K562 (cell line): ENCODE data around the gene DAO. TPM values are rescaled to one million over a fixed set of nuclear protein-coding genes. Genes with fewer than 3 reads are reported as not detected.

ENCODE experiments used
- ATAC-seq: fragments of 200-7000 bp; cut with Tn5 transposase; 3 replicates; pipeline ENCODE4 v1.9.1; 2020; ENCODE audit warnings: moderate library complexity
- BruUV-seq: library from RNA; stranded (reverse); fragments of 400-500 nt; replicated peaks from 2 replicates; lab custom pipeline; 2021; lab: Mats Ljungman, UMichigan
- CTCF ChIA-PET: fragments of 300-600 bp; formaldehyde crosslinking; extraction: SDS; loops from one replicate; lab custom pipeline; 2021; ENCODE audit warnings: low intra/inter-chr PET ratio; lab: Yijun Ruan, JAX
- POLR2A ChIA-PET: fragments of 300-600, 350-650 bp; sonication (Branson Sonifier 250); formaldehyde crosslinking; extraction: SDS; loops from one replicate; lab custom pipeline; 2021; ENCODE audit warnings: antibody characterized with exemption, inconsistent platforms; lab: Yijun Ruan, JAX
- DNase-seq, 4 experiments: peaks; one replicate each; pipeline versions ENCODE4 v3.0.0 to v3.0.0-alpha.2; 2011 to 2018; ENCODE audit warnings: low spot score in 3 of 4, mixed read lengths in 3 of 4; ENCODE audit errors: extremely low read depth in 1 of 4
- FAIRE-seq: peaks from 2 replicates; lab custom pipeline; 2011; peaks lifted over from hg19 to GRCh38; lab: Jason Lieb, UNC
- H2AFZ ChIP-seq: 2 replicates; pipeline ENCODE4 v1.6.0; 2011; ENCODE audit warnings: low read depth, low read length, control low read depth, inconsistent platforms
- H3K27ac ChIP-seq: fragments of 200-600 bp; 3 replicates; pipeline ENCODE4 v1.8.0; 2011; ENCODE audit warnings: low read depth, mild to moderate bottlenecking, control low read depth, inconsistent platforms, low read length, moderate library complexity, mixed read lengths; ENCODE audit errors: extremely low read depth
- H3K27me3 ChIP-seq, 2 experiments: fragments of 300-600 bp in 1 of 2; 2 replicates in 1 of 2; 3 replicates in 1 of 2; pipeline versions ENCODE4 v1.6.0 to v1.8.0; 2011; ENCODE audit warnings: inconsistent platforms in 2 of 2, low read length in 2 of 2, mild to moderate bottlenecking in 1 of 2, mixed read lengths in 1 of 2, moderate library complexity in 1 of 2; ENCODE audit not compliant: control insufficient read depth in 2 of 2, insufficient read depth in 2 of 2
- H3K36me3 ChIP-seq: fragments of 300-600 bp; 3 replicates; pipeline ENCODE4 v1.8.0; 2011; ENCODE audit warnings: mild to moderate bottlenecking, low read length, inconsistent platforms; ENCODE audit not compliant: control insufficient read depth, insufficient read depth
- H3K4me1 ChIP-seq, 2 experiments: fragments of 200-600 bp in 1 of 2; replicated peaks in 1 of 2; 2 replicates in 1 of 2; 3 replicates in 1 of 2; pipeline versions ENCODE4 v1.5.1 to v1.8.0; 2011; ENCODE audit warnings: inconsistent platforms in 2 of 2, low read length in 2 of 2, mild to moderate bottlenecking in 1 of 2, mixed read lengths in 1 of 2, moderate library complexity in 1 of 2; ENCODE audit not compliant: control insufficient read depth in 2 of 2, insufficient read depth in 2 of 2
- H3K4me2 ChIP-seq: 2 replicates; pipeline ENCODE4 v1.6.1; 2011; ENCODE audit warnings: low read length, control low read depth, inconsistent platforms, mixed read lengths; ENCODE audit not compliant: insufficient read depth
- H3K4me3 ChIP-seq: fragments of 200-600 bp; sonication (generic), shearing (Covaris generic); 2 replicates; pipeline ENCODE4 v1.5.1; 2016; ENCODE audit warnings: control low read depth, inconsistent platforms
- H3K79me2 ChIP-seq: fragments of 200-600 bp; 3 replicates; pipeline ENCODE4 v1.8.0; 2011; ENCODE audit warnings: low read length, inconsistent platforms; ENCODE audit not compliant: control insufficient read depth, insufficient read depth
- H3K9ac ChIP-seq, 2 experiments: 2 replicates each; pipeline versions ENCODE4 v1.6.0 to v1.6.1; 2011; ENCODE audit warnings: low read depth in 2 of 2, low read length in 2 of 2, control low read depth in 1 of 2, inconsistent platforms in 1 of 2, mild to moderate bottlenecking in 1 of 2, mixed read lengths in 1 of 2; ENCODE audit not compliant: insufficient read depth in 1 of 2
- H3K9me1 ChIP-seq: one replicate; pipeline ENCODE4 v1.6.0; 2011; ENCODE audit warnings: inconsistent platforms, mild to moderate bottlenecking, low read length, moderate library complexity; ENCODE audit not compliant: control insufficient read depth, insufficient read depth
- H3K9me3 ChIP-seq: replicated peaks from 2 replicates; pipeline ENCODE4 v1.5.1; 2011; ENCODE audit warnings: low read depth, low read length, inconsistent platforms; ENCODE audit not compliant: control insufficient read depth, insufficient read depth
- H4K20me1 ChIP-seq: replicated peaks from 2 replicates; pipeline ENCODE4 v1.6.1; 2011; ENCODE audit warnings: low read length, inconsistent platforms, mixed read lengths; ENCODE audit not compliant: control insufficient read depth, insufficient read depth
- FOSL1 ChIP-seq: fragments of 200-800 bp; sonication (Bioruptor generic); conservative IDR thresholded peaks from 2 replicates; pipeline ENCODE4 v1.6.1; 2016; ENCODE audit warnings: missing genetic modification characterization, missing compliant biosample characterization
- FOXK1 ChIP-seq: sonication (generic); formaldehyde crosslinking; IDR thresholded peaks from 2 replicates; pipeline ENCODE4 v1.8.0; 2022; ENCODE audit warnings: missing genetic modification reagents, mild to moderate bottlenecking, borderline replicate concordance
- KDM1A ChIP-seq, 2 experiments: fragments of 450-650 bp; IDR thresholded peaks; 2 replicates each; pipeline ENCODE4 v1.6.1; 2016; ENCODE audit warnings: mild to moderate bottlenecking in 2 of 2
- TSC22D4 ChIP-seq: fragments of 450-650 bp; IDR thresholded peaks from 2 replicates; pipeline ENCODE4 v1.6.1; 2016; ENCODE audit warnings: missing genetic modification characterization, missing biosample characterization, control low read depth
- WGBS: fragments of 100-300 bp; shearing (Covaris generic); methylation state at CpG from one replicate; pipeline ENCODE4 v1.1.6; 2016; ENCODE audit warnings: low coverage, mixed read lengths; ENCODE audit not compliant: insufficient coverage; ENCODE audit errors: missing lambda C conversion rate; 5-methylcytosine and 5-hydroxymethylcytosine counted together
- in situ Hi-C: fragments of 300-500 bp; cut with MboI; formaldehyde crosslinking; loops from 4 replicates; pipeline ENCODE4 v1.15.0; 2018; ENCODE audit warnings: inconsistent platforms, mixed read lengths
- intact Hi-C: fragments of 100-400 bp; cut with micrococcal nuclease; formaldehyde crosslinking; loops from 2 replicates; pipeline ENCODE4 v1.14.2; 2022
- polyA plus RNA-seq, 8 experiments: library from polyadenylated mRNA; depleted of rRNA in 4 of 8; stranded (reverse) in 5 of 8; unstranded in 3 of 8; fragments of >200 nt; fragmentation: Nextera tagmentation in 2 of 8; fragmentation: Illumina TruSeq in 1 of 8; extraction: Ambion mirVana in 2 of 8; extraction: Trizol in 1 of 8; gene quantifications; 2 replicates each; pipeline versions ENCODE4 v1.2.1 to v1.2.3, GENCODE V29; 2011 to 2014; ENCODE audit warnings: inconsistent platforms in 1 of 8, missing spikeins in 1 of 8
- total RNA-seq, 7 experiments: library from RNA; depleted of rRNA in 6 of 7; stranded (reverse); fragments of >200 nt in 6 of 7; fragmentation: Illumina TruSeq in 2 of 7; extraction: Trizol in 2 of 7; gene quantifications; 2 replicates each; pipeline versions ENCODE4 v1.2.1 to v1.2.3, GENCODE V29; 2011 to 2021; ENCODE audit warnings: low replicate concordance in 1 of 7
- TF ChIP-seq, protein P1 (sequence below): sonication (generic); formaldehyde crosslinking; IDR thresholded peaks from 2 replicates; pipeline ENCODE4 v1.8.0; 2022; ENCODE audit warnings: missing genetic modification reagents, mild to moderate bottlenecking, moderate library complexity, borderline replicate concordance
- TF ChIP-seq, protein P2 (sequence below): fragments of 450-650 bp; IDR thresholded peaks from 2 replicates; pipeline ENCODE4 v1.6.1; 2016; ENCODE audit warnings: mild to moderate bottlenecking, moderate library complexity

Gene DAO
- total and polyA plus RNA-seq, 9 of the 15 experiments (the other 6 are each of a cell fraction or from before 2014, with no cell fraction given), result not detected

- DNase-seq, result peak; percentile 60 to 76 (median 62)
- H3K4me2 ChIP-seq, result no peak overlapping the region
- CTCF ChIA-PET, result no interaction called here
- 0 out of 2 replicates have a peak, but pooled peaks cover 6% of the 10 kb centered on the region for H4K20me1 ChIP-seq
- no peak overlapping the region for H2AFZ ChIP-seq
- ATAC-seq, result peak; percentile 73
- 68% methylated on average over 6 of the region's 9 CpGs for WGBS
- intact Hi-C loops, result loop anchor here (10.0 kb wide), 1 partner anchor 726 kb away; the partner anchor contains the start of gene WSCD2
- no peak overlapping the region for H3K9ac ChIP-seq
- H3K79me2 ChIP-seq, result peaks cover 3% of the 10 kb centered on the region; the same call in 1 of the 3 replicates
- no peak overlapping the region for H3K4me3 ChIP-seq
- no peak overlapping the region; the same call in 2 of the 3 replicates for H3K27ac ChIP-seq
- BruUV-seq, result no TSS peak
- H3K9me3 ChIP-seq, result no peaks in the 10 kb centered on the region; the same call in 1 of the 2 replicates
- POLR2A ChIA-PET, result interaction anchor here (0.6 to 1.3 kb wide), 2 partner anchors 11 to 23 kb away, joined by 5 to 6 read pairs; no protein-coding TSS in a partner anchor
- H3K27me3 ChIP-seq, result no peaks in the 10 kb centered on the region
- peak; percentile 75 for FAIRE-seq
- no peaks in the 10 kb centered on the region for H3K9me1 ChIP-seq
- H3K4me1 ChIP-seq, result peaks cover 16 to 22% of the 10 kb centered on the region in 2 experiments; a peak in 4 of 5 replicates
- in situ Hi-C loops, result no loop called here
- no peaks in the 10 kb centered on the region; the same call in 2 of the 3 replicates for H3K36me3 ChIP-seq
- TF ChIP-seq, protein P1, sequence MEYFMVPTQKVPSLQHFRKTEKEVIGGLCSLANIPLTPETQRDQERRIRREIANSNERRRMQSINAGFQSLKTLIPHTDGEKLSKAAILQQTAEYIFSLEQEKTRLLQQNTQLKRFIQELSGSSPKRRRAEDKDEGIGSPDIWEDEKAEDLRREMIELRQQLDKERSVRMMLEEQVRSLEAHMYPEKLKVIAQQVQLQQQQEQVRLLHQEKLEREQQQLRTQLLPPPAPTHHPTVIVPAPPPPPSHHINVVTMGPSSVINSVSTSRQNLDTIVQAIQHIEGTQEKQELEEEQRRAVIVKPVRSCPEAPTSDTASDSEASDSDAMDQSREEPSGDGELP (CRISPR knock-in tag), result peak; percentile 50; the same call in 1 of the 2 replicates
- TF ChIP-seq, protein P2, sequence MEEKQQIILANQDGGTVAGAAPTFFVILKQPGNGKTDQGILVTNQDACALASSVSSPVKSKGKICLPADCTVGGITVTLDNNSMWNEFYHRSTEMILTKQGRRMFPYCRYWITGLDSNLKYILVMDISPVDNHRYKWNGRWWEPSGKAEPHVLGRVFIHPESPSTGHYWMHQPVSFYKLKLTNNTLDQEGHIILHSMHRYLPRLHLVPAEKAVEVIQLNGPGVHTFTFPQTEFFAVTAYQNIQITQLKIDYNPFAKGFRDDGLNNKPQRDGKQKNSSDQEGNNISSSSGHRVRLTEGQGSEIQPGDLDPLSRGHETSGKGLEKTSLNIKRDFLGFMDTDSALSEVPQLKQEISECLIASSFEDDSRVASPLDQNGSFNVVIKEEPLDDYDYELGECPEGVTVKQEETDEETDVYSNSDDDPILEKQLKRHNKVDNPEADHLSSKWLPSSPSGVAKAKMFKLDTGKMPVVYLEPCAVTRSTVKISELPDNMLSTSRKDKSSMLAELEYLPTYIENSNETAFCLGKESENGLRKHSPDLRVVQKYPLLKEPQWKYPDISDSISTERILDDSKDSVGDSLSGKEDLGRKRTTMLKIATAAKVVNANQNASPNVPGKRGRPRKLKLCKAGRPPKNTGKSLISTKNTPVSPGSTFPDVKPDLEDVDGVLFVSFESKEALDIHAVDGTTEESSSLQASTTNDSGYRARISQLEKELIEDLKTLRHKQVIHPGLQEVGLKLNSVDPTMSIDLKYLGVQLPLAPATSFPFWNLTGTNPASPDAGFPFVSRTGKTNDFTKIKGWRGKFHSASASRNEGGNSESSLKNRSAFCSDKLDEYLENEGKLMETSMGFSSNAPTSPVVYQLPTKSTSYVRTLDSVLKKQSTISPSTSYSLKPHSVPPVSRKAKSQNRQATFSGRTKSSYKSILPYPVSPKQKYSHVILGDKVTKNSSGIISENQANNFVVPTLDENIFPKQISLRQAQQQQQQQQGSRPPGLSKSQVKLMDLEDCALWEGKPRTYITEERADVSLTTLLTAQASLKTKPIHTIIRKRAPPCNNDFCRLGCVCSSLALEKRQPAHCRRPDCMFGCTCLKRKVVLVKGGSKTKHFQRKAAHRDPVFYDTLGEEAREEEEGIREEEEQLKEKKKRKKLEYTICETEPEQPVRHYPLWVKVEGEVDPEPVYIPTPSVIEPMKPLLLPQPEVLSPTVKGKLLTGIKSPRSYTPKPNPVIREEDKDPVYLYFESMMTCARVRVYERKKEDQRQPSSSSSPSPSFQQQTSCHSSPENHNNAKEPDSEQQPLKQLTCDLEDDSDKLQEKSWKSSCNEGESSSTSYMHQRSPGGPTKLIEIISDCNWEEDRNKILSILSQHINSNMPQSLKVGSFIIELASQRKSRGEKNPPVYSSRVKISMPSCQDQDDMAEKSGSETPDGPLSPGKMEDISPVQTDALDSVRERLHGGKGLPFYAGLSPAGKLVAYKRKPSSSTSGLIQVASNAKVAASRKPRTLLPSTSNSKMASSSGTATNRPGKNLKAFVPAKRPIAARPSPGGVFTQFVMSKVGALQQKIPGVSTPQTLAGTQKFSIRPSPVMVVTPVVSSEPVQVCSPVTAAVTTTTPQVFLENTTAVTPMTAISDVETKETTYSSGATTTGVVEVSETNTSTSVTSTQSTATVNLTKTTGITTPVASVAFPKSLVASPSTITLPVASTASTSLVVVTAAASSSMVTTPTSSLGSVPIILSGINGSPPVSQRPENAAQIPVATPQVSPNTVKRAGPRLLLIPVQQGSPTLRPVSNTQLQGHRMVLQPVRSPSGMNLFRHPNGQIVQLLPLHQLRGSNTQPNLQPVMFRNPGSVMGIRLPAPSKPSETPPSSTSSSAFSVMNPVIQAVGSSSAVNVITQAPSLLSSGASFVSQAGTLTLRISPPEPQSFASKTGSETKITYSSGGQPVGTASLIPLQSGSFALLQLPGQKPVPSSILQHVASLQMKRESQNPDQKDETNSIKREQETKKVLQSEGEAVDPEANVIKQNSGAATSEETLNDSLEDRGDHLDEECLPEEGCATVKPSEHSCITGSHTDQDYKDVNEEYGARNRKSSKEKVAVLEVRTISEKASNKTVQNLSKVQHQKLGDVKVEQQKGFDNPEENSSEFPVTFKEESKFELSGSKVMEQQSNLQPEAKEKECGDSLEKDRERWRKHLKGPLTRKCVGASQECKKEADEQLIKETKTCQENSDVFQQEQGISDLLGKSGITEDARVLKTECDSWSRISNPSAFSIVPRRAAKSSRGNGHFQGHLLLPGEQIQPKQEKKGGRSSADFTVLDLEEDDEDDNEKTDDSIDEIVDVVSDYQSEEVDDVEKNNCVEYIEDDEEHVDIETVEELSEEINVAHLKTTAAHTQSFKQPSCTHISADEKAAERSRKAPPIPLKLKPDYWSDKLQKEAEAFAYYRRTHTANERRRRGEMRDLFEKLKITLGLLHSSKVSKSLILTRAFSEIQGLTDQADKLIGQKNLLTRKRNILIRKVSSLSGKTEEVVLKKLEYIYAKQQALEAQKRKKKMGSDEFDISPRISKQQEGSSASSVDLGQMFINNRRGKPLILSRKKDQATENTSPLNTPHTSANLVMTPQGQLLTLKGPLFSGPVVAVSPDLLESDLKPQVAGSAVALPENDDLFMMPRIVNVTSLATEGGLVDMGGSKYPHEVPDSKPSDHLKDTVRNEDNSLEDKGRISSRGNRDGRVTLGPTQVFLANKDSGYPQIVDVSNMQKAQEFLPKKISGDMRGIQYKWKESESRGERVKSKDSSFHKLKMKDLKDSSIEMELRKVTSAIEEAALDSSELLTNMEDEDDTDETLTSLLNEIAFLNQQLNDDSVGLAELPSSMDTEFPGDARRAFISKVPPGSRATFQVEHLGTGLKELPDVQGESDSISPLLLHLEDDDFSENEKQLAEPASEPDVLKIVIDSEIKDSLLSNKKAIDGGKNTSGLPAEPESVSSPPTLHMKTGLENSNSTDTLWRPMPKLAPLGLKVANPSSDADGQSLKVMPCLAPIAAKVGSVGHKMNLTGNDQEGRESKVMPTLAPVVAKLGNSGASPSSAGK, result no peak
- TF ChIP-seq KDM1A (IDR thresholded peaks at IDR 0.05), result peak in 1 of 2 experiments; percentile 32; a peak in 1 of 4 replicates
- TF ChIP-seq FOXK1 (CRISPR knock-in tag), result no peak
- no peak for TF ChIP-seq FOSL1 (tag)
- no peak for TF ChIP-seq TSC22D4 (tag)
Observed at GRCh38 chr12:108850854-108851573, 28.9 kb upstream of the DAO start.
